IPS DF 4.7 (cell line): ENCODE results near the gene MAP1A.

ENCODE experiments used
- DNase-seq: peaks from one replicate; pipeline ENCODE4 v3.0.0-alpha.2; 2013; ENCODE audit warnings: low spot score; ENCODE audit errors: extremely low read depth

MAP1A gene

DNA sequence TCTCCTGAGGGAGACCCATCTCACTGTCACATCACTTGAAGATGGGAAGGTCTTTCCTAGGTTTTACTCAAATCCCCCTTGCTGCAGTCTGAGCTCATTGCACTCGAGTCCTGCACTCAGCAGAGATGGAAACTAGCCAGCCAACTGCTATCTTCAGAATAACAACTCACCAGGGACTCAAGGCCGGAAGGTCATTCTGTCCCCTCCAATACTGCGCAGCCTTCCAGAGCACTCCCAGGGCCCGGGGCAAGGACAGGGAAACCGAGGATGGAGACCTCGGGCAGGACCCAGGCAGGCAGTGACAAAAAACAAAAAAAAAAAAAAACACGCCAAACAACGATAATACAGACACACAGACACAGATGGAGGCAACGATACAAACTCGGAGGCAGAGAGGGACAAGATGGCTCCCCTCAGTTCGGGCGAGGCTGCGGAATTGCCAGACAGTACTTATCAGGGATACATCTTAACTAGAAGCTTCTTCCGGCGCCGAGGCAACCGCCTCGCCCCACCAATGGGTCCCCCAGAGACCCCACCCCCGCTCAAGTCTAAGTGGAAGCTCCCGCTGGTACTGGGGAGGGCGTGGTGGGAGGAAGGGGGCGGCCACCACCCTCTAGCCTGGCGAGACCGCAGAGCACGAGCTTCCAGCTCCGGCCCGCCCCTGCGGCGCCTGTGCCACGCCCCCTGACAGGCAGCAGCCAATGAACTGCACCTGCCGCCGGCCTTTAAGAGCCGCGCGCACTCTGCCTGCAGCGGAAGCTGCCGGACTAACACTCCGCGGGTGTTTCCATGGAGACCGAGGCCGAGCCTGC, 7.0 kb upstream of the MAP1A start:
- DNase-seq, result peak; percentile 98

DNA sequence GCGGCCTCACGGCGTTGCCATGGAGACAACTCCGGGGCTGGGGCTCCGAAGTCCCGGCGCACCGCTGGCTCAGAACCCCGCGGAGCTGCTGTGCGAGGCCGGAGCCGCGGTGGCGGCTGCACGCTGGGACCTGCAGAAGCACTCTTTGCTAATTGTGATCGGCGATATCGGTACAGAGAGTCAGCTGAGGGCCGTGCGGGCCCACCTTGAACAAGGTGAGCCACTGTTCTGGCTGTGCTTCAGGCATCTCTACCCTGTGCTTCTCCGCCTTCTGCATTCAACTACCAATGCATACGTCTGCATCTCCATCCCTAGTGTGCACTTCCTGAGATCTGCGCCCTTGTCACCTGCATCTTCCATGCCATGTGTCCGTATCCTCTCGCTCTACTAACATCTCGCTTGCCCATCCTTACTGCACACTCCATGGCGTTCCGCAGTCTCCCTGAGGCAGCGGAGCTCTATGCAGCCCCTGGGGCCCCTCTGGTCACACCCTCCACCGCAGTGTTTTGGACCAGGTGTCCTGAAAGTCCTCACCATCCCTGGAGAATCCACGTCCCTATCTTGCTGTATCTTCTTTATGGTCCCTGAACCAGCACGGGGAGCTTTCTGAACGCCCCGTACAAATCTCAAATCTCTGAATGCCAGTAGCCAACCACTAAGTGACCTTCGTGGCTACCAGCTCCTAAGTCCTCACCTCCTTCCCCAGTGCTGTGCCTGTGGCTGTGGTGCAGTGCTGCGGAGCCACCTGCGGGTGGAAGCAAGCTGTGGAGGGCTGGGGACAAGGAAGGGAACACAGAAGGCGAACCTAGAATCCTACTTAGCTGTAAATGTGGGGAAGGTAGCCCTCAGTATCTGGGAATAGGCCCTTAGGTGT, 6.2 kb upstream of the MAP1A start:
- no peak for DNase-seq

DNA sequence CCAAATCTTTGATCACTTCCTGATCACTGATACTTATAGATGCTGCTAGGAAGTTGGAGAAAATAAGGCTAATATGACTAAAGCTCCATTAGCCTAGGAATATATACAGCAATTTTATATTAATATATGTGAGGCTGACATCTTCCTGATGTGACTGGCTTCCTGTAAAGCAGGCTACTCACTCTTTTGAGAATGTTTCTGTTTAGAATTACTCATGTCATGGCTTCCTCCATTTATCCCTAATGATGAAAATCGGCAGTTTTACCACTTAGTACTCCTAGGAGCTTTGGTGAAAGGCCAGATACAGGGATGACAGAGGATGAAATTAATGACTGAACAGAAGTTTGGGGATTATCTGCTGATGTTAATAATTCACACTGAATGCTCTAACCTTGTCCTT, 3.9 kb upstream of the MAP1A start:
- DNase-seq, result no peak

DNA sequence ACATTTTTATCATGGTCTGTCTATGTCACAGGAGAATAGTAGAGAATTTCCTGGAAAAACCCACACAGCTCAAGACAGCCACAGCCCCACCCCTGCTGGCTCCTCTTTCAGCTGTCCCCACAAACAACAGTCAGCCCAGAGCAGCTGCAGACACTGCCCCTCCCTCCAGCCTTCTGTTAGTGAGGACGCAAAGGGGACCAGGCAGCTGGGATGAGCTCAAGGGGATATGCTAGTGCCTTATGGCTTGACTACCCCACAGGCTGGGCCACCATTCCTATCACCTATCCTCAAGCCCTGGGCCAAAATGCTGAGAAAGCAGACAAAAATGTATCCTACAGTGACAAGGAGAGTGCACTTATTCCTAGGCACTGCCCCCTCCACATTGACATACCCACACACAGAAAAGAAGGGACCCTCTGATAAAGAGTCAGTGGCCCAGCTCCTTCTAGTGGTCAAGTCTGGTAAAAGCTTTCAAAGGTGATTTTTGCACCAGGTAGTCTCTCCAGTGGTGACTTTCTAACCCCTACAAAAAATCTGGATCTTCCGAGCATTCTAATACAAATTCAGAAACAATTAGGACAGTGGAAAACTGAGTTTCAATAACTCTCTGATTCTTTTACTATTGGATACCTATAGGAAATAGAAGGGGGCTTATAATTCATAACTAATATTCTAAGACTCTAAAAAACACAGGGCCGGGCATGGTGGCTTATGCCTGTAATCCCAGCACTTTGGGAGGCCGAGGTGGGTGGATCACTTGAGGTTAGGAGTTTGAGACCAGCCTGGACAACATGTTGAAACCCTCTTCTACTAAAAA, 3.0 kb upstream of the MAP1A start:
- DNase-seq, result no peak

DNA sequence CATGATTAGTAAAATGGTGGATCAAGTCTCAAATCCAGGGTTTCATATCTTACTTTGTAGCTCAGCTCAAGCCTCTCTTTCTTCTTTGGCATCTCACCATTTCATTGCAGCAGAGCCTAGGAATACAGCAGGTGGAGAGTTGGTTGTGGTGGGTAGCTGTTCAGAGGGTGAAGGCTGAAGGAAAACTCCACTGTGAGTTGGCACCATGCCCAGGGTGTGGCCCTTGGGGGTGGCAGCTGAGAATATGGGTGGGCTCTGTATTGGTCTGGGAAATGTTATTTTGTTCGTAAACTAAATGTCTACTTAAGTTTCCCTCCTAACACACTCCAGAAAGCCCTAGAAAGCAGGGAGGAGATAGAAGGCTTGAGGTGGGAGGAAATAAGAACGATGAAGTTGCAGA, 1.7 kb upstream of the MAP1A start:
- no peak for DNase-seq

DNA sequence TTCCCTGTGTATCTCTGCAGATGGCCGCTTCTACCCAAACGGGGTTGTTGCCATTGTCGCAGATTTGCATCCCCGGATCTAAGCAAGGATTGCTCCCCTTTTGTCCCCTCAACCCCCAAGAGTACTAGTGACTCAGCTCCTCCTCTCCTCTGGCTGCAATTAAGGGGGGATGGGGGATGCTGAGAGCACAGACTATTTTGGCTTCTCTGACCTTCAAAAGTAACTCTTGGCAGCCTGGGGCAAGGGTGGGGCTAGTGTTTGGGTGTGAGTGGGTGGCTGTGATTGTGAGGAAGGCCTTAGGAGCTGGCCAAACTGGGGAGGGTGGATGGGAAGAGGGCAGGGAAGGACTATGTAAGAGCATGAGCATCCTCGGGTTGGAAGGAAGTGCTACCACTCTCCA, 1.2 kb upstream of the MAP1A start:
- no peak for DNase-seq

DNA sequence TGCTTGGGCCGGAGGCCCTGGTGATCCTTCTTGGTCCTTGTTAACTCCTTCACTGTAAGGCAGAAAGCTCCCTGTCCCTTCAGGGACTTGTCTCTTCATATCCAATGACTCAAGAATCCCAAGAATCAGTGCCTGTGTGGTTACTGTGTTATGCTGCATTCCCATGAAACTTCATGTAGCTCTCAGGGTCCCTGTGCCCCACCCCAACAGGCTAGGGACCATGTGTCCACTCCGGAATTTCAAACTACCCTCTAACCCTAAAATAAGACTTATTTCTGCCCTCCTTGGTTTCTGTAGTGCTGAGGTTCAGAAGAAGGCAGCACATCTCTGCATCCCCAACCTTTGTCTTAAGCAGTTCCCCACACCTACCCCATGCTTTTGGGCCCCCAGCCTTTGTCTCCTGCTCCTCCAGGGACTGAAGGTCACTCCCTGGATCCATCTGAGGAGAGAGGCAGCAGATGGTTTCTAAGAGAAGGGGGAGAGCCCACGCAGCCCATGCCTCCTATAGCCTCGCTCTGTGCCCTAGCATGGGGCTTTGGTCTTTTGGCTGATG, 531 bp upstream of the MAP1A start:
- no peak for DNase-seq

DNA sequence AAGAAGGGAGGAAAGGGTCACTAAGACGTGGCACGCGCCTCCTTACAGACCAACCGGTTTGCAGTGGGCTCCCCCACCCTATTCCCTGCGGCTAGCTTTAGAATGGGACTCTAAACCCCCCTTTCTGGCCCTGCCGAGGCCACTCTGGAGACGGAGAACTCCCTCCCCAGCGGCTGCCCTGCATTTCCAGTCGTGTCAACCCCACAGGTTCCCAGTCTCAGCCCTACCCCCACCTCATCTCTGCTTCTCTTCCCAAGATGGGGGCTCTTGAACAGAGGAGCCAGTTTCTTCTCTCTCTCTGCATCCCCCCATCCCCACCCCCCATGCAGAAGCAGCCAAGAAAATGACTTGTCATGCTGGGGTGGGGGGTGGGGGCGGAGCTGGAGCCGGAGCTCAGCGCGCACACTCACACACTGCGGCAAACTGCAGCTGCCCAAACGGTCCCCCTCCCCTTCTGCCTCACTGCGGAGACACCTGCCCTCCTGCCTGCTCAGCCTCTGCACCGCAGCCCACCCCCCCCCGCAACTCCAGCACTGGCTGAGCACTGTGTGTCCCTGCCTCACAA, 871 bp downstream of the MAP1A start:
- no peak for DNase-seq

DNA sequence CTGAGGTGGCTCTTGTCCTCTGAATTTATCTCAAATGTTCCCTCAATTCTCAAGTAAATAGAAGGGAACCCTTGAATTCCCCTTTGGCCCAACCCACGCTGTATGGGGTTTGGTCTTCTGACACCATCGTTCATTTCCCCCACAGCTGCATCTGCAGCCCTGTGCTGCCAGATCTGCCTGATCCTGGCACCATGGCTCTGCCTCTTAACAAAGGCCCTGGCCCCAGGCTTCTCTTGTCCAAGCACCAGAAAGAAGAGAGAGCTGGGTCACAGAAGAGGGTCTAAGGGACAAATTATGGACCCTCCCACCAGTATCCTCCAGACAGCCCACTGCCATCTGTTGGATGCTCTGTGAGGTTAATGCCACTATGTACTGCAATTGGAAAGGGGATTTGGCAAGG, 1.8 kb downstream of the MAP1A start:
- no peak for DNase-seq

DNA sequence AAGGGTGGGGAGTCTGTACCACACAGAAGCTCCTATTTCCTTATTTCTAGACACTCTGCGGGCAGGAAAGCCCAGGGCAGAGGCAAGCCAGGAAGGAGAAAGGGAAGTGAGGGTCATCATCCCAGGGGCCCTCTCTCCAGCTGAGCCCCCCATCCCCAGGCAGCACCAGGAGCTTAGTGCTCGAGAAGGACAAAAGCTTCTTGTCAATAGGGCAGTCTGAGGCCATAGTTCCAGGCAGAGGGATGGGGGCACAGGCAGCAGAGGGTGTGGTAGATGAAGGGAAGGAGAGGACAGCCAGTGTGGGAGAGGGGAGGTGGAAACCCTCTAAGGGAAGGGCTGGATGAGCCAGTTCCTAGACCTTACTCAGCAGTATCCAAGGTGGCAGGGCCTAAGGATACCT, 2.7 kb downstream of the MAP1A start:
- DNase-seq, result no peak

DNA sequence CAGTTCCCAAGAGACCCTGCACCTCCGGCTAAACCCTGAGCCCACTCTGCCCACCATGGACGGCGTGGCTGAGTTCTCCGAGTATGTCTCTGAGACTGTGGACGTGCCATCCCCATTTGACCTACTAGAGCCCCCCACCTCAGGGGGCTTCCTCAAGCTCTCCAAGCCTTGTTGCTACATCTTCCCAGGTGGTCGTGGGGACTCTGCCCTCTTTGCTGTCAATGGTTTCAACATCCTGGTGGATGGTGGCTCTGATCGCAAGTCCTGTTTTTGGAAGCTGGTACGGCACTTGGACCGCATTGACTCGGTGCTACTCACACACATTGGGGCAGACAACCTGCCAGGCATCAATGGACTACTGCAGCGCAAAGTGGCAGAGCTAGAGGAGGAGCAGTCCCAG, 4.0 kb downstream of the MAP1A start:
- DNase-seq, result no peak

DNA sequence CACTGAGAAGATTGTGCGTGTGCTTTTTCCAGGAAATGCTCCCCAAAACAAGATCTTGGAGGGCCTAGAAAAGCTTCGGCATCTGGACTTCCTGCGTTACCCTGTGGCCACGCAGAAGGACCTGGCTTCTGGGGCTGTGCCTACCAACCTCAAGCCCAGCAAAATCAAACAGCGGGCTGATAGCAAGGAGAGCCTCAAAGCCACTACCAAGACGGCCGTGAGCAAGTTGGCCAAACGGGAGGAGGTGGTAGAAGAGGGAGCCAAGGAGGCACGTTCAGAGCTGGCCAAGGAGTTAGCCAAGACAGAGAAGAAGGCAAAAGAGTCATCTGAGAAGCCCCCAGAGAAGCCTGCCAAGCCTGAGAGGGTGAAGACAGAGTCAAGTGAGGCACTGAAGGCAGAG, 4.8 kb downstream of the MAP1A start:
- no peak for DNase-seq

DNA sequence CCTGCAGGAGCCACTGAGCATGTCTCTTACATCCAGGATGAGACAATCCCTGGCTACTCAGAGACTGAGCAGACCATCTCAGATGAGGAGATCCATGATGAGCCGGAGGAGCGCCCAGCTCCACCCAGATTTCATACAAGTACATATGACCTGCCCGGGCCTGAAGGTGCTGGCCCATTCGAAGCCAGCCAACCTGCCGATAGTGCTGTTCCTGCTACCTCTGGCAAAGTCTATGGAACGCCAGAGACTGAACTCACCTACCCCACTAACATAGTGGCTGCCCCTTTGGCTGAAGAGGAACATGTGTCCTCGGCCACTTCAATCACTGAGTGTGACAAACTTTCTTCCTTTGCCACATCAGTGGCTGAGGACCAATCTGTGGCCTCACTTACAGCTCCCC, 6.2 kb downstream of the MAP1A start:
- no peak for DNase-seq

DNA sequence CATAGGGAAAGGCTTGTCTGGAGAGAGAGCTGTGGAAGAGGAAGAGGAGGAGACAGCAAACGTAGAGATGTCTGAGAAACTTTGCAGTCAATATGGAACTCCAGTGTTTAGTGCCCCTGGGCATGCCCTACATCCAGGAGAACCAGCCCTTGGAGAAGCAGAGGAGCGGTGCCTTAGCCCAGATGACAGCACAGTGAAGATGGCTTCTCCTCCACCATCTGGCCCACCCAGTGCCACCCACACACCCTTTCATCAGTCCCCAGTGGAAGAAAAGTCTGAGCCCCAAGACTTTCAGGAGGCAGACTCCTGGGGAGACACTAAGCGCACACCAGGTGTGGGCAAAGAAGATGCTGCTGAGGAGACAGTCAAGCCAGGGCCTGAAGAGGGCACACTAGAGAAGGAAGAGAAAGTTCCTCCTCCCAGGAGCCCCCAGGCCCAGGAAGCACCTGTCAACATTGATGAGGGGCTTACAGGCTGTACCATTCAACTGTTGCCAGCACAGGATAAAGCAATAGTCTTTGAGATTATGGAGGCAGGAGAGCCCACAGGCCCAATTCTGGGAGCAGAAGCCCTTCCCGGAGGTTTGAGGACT, 6.9 kb downstream of the MAP1A start:
- DNase-seq, result no peak

DNA sequence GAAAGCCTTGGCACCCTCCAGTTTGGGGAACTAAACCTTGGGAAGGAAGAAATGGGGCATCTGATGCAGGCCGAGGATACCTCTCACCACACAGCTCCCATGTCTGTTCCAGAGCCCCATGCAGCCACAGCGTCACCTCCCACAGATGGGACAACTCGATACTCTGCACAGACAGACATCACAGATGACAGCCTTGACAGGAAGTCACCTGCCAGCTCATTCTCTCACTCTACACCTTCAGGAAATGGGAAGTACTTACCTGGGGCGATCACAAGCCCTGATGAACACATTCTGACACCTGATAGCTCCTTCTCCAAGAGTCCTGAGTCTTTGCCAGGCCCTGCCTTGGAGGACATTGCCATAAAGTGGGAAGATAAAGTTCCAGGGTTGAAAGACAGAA, 7.7 kb downstream of the MAP1A start:
- DNase-seq, result no peak

DNA sequence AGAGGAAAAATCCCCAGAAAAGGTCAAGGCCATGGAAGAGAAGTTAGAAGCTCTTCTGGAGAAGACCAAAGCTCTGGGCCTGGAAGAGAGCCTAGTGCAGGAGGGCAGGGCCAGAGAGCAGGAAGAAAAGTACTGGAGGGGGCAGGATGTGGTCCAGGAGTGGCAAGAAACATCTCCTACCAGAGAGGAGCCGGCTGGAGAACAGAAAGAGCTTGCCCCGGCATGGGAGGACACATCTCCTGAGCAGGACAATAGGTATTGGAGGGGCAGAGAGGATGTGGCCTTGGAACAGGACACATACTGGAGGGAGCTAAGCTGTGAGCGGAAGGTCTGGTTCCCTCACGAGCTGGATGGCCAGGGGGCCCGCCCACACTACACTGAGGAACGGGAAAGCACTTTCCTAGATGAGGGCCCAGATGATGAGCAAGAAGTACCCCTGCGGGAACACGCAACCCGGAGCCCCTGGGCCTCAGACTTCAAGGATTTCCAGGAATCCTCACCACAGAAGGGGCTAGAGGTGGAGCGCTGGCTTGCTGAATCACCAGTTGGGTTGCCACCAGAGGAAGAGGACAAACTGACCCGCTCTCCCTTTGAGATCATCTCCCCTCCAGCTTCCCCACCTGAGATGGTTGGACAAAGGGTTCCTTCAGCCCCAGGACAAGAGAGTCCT, 9.0 kb downstream of the MAP1A start:
- DNase-seq, result no peak

DNA sequence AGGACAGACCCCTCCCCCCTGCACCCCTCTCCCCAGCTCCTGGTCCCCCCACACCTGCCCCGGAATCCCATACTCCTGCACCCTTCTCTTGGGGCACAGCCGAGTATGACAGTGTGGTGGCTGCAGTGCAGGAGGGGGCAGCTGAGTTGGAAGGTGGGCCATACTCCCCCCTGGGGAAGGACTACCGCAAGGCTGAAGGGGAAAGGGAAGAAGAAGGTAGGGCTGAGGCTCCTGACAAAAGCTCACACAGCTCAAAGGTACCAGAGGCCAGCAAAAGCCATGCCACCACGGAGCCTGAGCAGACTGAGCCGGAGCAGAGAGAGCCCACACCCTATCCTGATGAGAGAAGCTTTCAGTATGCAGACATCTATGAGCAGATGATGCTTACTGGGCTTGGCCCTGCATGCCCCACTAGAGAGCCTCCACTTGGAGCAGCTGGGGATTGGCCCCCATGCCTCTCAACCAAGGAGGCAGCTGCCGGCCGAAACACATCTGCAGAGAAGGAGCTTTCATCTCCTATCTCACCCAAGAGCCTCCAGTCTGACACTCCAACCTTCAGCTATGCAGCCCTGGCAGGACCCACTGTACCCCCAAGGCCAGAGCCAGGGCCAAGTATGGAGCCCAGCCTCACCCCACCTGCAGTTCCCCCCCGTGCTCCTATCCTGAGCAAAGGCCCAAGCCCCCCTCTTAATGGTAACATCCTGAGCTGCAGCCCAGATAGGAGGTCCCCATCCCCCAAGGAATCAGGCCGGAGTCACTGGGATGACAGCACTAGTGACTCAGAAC, 9.8 kb downstream of the MAP1A start:
- no peak for DNase-seq

DNA sequence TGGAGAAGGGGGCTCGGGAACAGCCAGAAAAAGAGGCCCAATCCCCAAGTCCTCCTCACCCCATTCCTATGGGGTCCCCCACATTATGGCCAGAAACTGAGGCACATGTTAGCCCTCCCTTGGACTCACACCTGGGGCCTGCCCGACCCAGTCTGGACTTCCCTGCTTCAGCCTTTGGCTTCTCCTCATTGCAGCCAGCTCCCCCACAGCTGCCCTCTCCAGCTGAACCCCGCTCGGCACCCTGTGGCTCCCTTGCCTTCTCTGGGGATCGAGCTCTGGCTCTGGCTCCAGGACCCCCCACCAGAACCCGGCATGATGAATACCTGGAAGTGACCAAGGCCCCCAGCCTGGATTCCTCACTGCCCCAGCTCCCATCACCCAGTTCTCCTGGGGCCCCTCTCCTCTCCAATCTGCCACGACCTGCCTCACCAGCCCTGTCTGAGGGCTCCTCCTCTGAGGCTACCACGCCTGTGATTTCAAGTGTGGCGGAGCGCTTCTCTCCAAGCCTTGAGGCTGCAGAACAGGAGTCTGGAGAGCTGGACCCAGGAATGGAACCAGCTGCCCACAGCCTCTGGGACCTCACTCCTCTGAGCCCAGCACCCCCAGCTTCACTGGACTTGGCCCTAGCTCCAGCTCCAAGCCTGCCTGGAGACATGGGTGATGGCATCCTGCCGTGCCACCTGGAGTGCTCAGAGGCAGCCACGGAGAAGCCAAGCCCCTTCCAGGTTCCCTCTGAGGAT, 10.6 kb downstream of the MAP1A start:
- no peak for DNase-seq

DNA sequence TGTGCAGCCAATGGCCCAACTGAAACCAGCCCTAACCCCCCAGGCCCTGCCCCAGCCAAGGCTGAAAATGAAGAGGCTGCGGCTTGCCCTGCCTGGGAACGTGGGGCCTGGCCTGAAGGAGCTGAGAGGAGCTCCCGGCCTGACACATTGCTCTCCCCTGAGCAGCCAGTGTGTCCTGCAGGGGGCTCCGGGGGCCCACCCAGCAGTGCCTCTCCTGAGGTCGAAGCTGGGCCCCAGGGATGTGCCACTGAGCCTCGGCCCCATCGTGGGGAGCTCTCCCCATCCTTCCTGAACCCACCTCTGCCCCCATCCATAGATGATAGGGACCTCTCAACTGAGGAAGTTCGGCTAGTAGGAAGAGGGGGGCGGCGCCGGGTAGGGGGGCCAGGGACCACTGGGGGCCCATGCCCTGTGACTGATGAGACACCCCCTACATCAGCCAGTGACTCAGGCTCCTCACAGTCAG, 11.2 kb downstream of the MAP1A start:
- DNase-seq, result no peak
